ENCODE measurements around the gene EPHA1. TPM values are rescaled to one million over a fixed set of nuclear protein-coding genes. Genes with fewer than 3 reads are reported as not detected.

EPHA1 gene
- total RNA-seq, 3 donors from 2014 or later = 1.1 to 1.9 (median 1.5) TPM

DNA sequence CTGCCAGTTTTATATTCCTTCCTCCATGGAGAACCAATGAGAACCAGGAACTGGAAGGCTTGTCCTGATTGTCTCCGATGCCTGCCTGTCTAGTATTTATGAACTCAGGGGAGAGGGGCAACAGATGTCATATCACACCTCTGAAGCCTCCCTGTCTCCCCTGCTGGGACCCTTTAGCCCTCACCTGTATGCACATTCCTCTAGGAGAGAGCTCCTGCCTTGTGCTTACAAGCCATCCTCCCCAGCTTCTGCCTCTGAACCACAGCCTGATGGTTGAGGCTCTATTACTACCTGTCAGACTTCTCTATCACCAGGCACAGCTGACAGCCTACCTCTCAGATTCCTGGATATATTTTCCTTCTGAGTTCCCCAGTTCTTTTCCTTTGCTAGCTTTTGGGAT, 40.3 kb downstream of the EPHA1 start:
- no peak for DNase-seq
- H3K4me1 Mint-ChIP-seq (ENCODE audit: low read depth) = peaks cover 21% of the 10 kb centered on the region
- H3K4me3 Mint-ChIP-seq = no peak overlapping the region
- peaks cover 19% of the 10 kb centered on the region for H3K27me3 Mint-ChIP-seq (ENCODE audit: low read depth)
- no peaks in the 10 kb centered on the region for H3K36me3 Mint-ChIP-seq (ENCODE audit: insufficient read depth)
- no peaks in the 10 kb centered on the region for H3K9me3 Mint-ChIP-seq
- no peak for ATAC-seq

GRCh38 chr7:143367972-143368371, 40.7 kb downstream of the EPHA1 start:
- Mint-ChIP-seq H3K9me3 (no peaks in the 10 kb centered on the region), H3K36me3 (ENCODE audit: insufficient read depth) (no peaks in the 10 kb centered on the region), H3K4me3 (no peak overlapping the region), H3K4me1 (ENCODE audit: low read depth) (peaks cover 19% of the 10 kb centered on the region), H3K27me3 (ENCODE audit: low read depth) (peaks cover 23% of the 10 kb centered on the region)
- DNase-seq (no peak), ATAC-seq (no peak)

- DNase-seq (no peak), ATAC-seq (no peak)
- Mint-ChIP-seq H3K36me3 (ENCODE audit: insufficient read depth) (no peaks in the 10 kb centered on the region), H3K4me1 (ENCODE audit: low read depth) (peaks cover 3% of the 10 kb centered on the region), H3K27me3 (ENCODE audit: low read depth) (peaks cover 31% of the 10 kb centered on the region), H3K4me3 (peak overlapping the region; percentile 74), H3K9me3 (no peaks in the 10 kb centered on the region)
Observed at GRCh38 chr7:143363016-143363937, 45.4 kb downstream of the EPHA1 start.

DNA sequence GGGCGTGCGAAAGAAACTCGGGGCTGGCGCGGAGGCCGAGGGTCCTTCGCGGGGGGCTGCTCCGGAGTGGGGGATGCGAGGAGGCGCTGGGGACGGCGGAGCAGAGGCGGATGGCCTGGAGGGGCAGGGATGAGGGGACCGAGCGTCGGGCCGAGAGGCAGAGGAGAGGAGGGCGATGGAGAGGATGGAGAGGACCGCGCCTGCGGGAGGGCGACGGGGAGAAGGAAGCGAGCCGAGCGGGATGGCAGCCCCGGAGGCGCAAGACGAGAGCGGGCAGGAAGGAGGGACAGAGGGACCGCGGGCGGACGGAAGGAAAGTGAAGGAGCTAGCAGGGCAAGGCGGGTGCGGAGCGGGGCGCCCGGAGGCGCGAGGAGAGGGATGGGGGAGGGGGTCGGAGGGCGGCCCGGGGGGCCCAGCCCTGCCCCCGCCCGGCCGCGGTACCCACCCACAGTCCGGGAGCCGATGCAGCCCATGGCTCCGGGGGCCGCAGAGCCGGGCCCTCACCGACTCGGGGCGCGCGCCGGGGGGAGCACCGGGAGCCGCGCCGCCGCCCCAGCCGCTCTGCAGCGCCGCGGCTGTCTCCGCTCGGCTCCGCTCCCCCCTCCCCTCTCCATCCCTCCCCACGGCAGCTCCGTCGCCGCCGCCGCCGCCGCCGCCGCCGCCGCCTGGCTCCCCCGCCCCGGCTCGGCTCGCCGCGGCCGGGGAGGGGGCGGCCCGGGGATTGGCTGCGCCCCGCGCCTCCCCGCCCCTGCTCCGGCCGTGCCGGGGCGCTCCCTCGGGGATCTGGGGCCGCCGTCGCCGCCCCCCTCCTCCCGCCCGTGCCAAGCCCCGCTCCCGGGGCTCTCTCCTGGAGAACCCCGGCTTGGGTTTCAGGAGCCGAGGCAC, 46.3 kb downstream of the EPHA1 start, which contains the start of gene FAM131B:
Gene FAM131B, minus strand, starts transcription at position 583 of the 885 bp plus-strand sequence. Its CDS starts 110 bp downstream, at position 473.
- no peak for DNase-seq
- H3K4me3 Mint-ChIP-seq = peak within 1 kb of the TSS; percentile 83
- no peaks in the 10 kb centered on the region for H3K9me3 Mint-ChIP-seq
- no peaks in the 10 kb centered on the region for H3K36me3 Mint-ChIP-seq (ENCODE audit: insufficient read depth)
- H3K27me3 Mint-ChIP-seq (ENCODE audit: low read depth) = peaks cover 31% of the 10 kb centered on the region
- peaks cover 3% of the 10 kb centered on the region for H3K4me1 Mint-ChIP-seq (ENCODE audit: low read depth)
- ATAC-seq = peak; percentile 76 to 86

- Mint-ChIP-seq H3K4me3 (peak overlapping the region; percentile 83), H3K27me3 (ENCODE audit: low read depth) (peaks cover 31% of the 10 kb centered on the region), H3K36me3 (ENCODE audit: insufficient read depth) (no peaks in the 10 kb centered on the region), H3K4me1 (ENCODE audit: low read depth) (peaks cover 3% of the 10 kb centered on the region), H3K9me3 (no peaks in the 10 kb centered on the region)
- ATAC-seq = peak; percentile 6 to 30
- DNase-seq = no peak
Observed at GRCh38 chr7:143361552-143362130, 47.0 kb downstream of the EPHA1 start.

DNA sequence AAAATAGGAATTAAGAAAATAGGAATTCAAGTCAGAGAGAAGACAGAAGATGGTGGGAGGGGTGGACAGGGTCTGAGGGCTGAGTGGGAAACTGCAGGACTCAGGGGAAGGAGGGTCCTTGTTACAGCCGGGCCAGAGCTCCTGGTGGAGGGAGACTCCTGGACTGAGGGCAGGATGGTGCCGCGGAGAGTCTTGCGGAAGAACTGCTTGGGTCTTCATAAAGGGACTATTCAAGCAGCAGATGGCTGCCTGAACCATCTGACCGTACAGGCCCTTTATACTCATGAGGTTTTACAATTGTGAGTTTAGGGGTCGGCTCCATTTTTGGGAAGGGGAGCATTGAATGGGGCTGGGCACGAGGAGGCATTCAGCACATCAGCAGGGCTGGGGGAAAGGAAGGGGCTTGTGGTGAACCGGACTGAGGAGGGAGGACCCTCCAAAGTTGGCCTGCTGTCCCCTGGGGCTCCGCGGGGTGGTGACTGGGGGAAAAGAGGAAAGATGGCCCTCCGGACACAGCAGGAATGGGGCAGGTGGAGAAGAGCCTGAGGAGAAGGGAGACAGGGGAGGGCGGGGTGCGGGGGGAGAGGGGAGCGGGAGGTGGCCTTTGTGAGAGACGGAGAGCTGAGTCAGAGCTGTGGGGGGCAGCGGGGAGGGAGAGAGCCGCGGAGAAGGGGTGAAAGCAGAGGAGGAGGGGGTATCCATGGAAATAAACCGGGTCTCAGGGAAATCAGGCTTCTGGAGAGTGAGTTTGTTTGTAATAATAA, 47.7 kb downstream of the EPHA1 start:
- H3K4me3 Mint-ChIP-seq = peak overlapping the region; percentile 70
- H3K9me3 Mint-ChIP-seq = no peaks in the 10 kb centered on the region
- H3K4me1 Mint-ChIP-seq (ENCODE audit: low read depth) = peaks cover 3% of the 10 kb centered on the region
- no peak for DNase-seq
- no peak for ATAC-seq
- H3K36me3 Mint-ChIP-seq (ENCODE audit: insufficient read depth) = no peaks in the 10 kb centered on the region
- peaks cover 30% of the 10 kb centered on the region for H3K27me3 Mint-ChIP-seq (ENCODE audit: low read depth)

DNA sequence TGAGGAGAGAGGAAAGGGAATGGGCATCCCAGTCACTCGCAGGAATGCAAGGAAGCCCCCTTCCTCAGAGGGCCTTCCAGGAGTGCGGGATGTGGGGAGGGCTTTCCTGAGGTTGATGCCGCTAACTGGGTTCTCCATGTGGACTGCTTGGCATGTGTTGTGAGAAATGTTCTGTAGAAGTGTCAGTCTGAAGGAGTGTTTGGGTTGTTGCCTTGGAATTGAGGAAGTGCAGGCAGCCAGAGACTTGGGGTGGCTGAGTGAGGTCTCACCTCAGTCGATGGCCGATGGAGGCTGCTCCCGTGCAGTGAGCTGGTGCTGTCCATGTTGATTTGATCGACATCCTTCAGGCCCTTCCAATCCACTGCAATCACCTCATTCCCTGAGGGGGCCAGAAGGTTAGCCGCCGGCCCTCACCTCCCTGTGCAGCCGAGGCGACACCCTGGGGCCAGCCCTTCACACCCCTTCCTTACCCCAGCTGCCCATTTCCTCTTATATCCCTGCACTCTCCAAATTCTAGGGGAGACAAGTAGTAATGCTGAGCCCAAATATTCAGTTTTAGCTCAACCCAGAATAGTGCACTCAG, 48.8 kb downstream of the EPHA1 start:
- H3K4me3 Mint-ChIP-seq = no peak overlapping the region
- peaks cover 25% of the 10 kb centered on the region for H3K27me3 Mint-ChIP-seq (ENCODE audit: low read depth)
- DNase-seq = no peak
- H3K36me3 Mint-ChIP-seq (ENCODE audit: insufficient read depth) = no peaks in the 10 kb centered on the region
- no peaks in the 10 kb centered on the region for H3K9me3 Mint-ChIP-seq
- H3K4me1 Mint-ChIP-seq (ENCODE audit: low read depth) = peaks cover 3% of the 10 kb centered on the region
- ATAC-seq = no peak

- peaks cover 3% of the 10 kb centered on the region for H3K4me1 Mint-ChIP-seq (ENCODE audit: low read depth)
- H3K27me3 Mint-ChIP-seq (ENCODE audit: low read depth) = peaks cover 14% of the 10 kb centered on the region
- no peaks in the 10 kb centered on the region for H3K9me3 Mint-ChIP-seq
- ATAC-seq (no peak), DNase-seq (no peak)
- no peak overlapping the region for H3K4me3 Mint-ChIP-seq
- no peaks in the 10 kb centered on the region for H3K36me3 Mint-ChIP-seq (ENCODE audit: insufficient read depth)
Observed at GRCh38 chr7:143358626-143359025, 50.0 kb downstream of the EPHA1 start.

DNA sequence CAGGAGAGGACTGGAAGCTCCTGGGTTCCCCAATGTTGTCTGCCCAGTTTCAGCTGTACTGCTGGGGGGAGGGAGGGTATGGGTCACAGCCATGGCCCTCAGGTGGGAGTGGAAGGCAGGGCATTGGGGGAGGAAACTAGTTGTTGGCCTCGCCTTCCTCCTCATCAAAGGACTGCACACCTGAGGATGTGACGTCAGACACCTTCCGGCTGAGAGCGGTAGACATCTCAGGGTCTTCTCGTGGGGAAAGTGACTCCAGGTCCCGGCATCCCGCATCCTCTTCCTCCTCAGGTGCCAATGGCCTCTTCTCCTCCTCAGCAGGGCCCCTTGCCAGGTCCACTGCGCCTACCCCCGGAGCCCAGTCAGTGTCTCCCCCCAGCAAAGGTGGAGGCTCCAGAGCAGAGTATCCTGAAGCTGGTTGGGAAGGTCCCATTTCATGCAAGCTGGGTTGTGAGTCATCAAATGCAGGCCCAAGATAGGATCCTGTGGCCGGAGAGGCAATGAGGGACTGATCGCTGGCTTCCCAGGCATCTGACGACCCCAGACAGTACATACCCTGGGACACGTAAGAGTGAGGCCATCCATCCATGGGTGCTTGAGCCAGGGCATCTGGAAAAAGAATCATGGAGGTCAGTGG, 52.1 kb downstream of the EPHA1 start:
- Mint-ChIP-seq H3K9me3 (no peaks in the 10 kb centered on the region), H3K4me3 (no peak overlapping the region), H3K4me1 (ENCODE audit: low read depth) (no peaks in the 10 kb centered on the region), H3K27me3 (ENCODE audit: low read depth) (peaks cover 7% of the 10 kb centered on the region), H3K36me3 (ENCODE audit: insufficient read depth) (no peaks in the 10 kb centered on the region)
- ATAC-seq = no peak
- no peak for DNase-seq

DNA sequence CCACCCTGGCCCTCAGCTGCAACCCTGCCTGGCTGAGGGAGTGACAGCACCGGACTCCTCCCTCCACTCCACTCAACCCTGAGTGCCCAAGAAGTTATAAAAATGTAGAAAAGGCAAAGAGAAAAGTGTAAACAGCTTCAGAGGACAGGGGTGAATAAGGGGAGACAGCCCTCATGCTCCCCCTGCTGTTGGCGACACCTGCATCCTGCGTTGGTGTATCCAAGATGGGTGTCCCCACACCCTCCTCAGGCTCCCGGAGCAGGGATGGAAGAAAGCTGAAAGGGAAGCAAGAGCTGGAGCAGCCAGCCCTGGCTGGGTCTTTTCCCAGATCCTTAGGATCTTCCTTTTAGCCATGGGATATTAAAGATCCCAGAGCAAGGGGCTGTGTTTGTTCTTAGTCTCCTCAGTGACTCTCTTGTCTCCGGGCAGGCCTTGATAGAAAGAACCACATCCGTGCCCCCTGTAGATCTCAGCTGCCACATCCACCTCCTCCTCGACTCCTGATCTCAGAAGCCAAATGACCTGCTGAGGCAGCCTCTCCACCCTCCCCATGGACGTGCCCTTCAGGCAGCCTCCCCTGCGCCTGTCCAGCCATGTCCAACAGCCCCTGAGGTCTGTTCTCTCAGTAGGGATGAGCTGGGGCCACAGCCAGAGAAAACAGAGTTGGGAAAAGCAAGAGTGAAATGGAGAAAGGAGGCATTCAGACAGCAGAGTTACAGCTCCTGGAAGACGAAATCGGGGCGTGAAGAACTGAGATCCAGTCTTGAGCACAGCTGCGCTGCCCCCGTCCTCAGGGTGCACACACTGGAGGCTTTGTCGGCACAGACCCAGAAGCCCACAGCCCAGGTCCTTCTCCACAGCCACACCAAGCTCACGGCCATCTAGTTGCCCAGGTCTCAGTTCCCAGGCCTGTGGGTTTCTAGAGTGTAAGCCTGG, 52.9 kb downstream of the EPHA1 start:
- no peak for ATAC-seq
- Mint-ChIP-seq H3K36me3 (ENCODE audit: insufficient read depth) (no peaks in the 10 kb centered on the region), H3K9me3 (no peaks in the 10 kb centered on the region), H3K4me1 (ENCODE audit: low read depth) (no peaks in the 10 kb centered on the region), H3K4me3 (no peak overlapping the region), H3K27me3 (ENCODE audit: low read depth) (peaks cover 3% of the 10 kb centered on the region)
- DNase-seq = no peak

DNA sequence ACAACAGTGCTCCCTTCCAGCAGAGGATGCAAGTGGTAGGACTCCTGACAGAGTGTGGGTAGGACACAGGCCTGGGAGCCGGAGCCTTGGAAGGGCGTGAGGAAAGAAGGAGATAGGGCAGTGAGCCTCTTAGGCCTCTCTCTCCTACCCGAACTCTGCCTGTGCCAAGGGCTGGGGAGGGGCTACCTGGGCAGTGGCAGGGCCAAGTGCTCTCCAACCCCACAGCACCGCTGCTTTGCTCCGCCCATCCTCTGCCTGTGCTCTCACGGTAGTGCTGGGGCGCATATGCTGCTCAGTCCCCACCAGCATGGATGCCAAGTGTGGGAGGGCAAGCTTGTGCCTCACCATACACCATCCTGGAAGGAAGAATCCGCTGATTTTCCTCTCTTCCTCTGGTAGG, 53.7 kb downstream of the EPHA1 start:
- Mint-ChIP-seq H3K36me3 (ENCODE audit: insufficient read depth) (no peaks in the 10 kb centered on the region), H3K4me3 (no peak overlapping the region), H3K4me1 (ENCODE audit: low read depth) (no peaks in the 10 kb centered on the region), H3K27me3 (ENCODE audit: low read depth) (peaks cover under 1% of the 10 kb centered on the region), H3K9me3 (no peaks in the 10 kb centered on the region)
- no peak for DNase-seq
- no peak for ATAC-seq

- Mint-ChIP-seq H3K9me3 (no peaks in the 10 kb centered on the region), H3K4me1 (ENCODE audit: low read depth) (no peaks in the 10 kb centered on the region), H3K36me3 (ENCODE audit: insufficient read depth) (no peaks in the 10 kb centered on the region), H3K27me3 (ENCODE audit: low read depth) (peaks cover 2% of the 10 kb centered on the region), H3K4me3 (no peak overlapping the region)
- no peak for ATAC-seq
- DNase-seq = no peak
Observed at GRCh38 chr7:143354376-143354775, 54.3 kb downstream of the EPHA1 start.
